Esophagus squamous epithelium (tissue), 4 donors: ENCODE measurements around the gene NEMP2.
A peak's percentile ranks its signal among the peaks of the same experiment; 100 is the strongest.

ENCODE experiments used
- POLR2A ChIP-seq, 4 donors: fragments of 450-650 bp; IDR thresholded peaks; one replicate each; pipeline ENCODE4 v1.6.1; 2017; ENCODE audit warnings: antibody characterized with exemption in 4 of 4, mild to moderate bottlenecking in 4 of 4, moderate library complexity in 3 of 4
- TF ChIP-seq, protein P1 (sequence below), 6 experiments: fragments of 450-650 bp in 4 of 6; fragments of 200-600 bp in 2 of 6; sonication (generic) in 2 of 6; IDR thresholded peaks; one replicate each; pipeline ENCODE4 v1.5.1; 2016 to 2019; ENCODE audit warnings: antibody characterized with exemption in 6 of 6, mild to moderate bottlenecking in 4 of 6, moderate library complexity in 4 of 6

DNA sequence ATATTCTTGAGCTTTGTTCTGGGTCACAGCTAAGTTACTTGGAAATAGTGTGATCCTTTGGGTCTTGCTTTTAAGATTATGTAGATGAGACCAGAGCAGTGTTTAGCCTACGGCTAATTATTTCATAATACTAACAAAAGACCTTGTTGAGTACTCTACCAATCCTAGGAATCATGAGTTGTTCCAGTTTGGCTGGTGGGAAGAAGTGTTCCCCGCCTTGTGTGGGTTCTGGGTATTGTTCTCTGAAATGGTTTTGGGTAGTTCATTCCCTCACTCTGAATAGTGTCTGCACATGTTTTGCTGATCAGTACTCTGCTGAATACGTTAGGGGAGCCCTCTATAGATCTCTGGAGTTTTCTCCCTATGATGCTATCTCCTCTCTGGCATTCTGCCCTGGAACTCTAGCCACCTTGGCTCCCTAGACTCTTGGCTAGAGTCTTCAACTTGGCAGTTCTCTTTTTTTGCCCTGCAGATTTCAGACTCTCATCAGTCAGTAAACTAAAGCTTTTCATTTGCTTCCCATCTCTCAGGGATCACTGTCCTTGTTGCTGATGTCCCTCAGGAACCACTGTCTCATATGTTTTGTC lies 48.4 kb downstream of the NEMP2 start:
- no peak for TF ChIP-seq POLR2A (IDR thresholded peaks at IDR 0.05)
- TF ChIP-seq, protein P1, sequence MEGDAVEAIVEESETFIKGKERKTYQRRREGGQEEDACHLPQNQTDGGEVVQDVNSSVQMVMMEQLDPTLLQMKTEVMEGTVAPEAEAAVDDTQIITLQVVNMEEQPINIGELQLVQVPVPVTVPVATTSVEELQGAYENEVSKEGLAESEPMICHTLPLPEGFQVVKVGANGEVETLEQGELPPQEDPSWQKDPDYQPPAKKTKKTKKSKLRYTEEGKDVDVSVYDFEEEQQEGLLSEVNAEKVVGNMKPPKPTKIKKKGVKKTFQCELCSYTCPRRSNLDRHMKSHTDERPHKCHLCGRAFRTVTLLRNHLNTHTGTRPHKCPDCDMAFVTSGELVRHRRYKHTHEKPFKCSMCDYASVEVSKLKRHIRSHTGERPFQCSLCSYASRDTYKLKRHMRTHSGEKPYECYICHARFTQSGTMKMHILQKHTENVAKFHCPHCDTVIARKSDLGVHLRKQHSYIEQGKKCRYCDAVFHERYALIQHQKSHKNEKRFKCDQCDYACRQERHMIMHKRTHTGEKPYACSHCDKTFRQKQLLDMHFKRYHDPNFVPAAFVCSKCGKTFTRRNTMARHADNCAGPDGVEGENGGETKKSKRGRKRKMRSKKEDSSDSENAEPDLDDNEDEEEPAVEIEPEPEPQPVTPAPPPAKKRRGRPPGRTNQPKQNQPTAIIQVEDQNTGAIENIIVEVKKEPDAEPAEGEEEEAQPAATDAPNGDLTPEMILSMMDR (IDR thresholded peaks at IDR 0.05) = peak in 1 of 6 experiments; percentile 7
